ENCODE data around the gene XPNPEP1. TPM values are rescaled to one million over a fixed set of nuclear protein-coding genes. Genes with fewer than 3 reads are reported as not detected.

Gene XPNPEP1
- total RNA-seq, 1 donor: 180 TPM

GRCh38 chr10:109821672-109822071 is 101.6 kb downstream of the XPNPEP1 start:
- no peak for DNase-seq (ENCODE audit: low read depth in 2 of 3, low spot score in 2 of 3)

DNA sequence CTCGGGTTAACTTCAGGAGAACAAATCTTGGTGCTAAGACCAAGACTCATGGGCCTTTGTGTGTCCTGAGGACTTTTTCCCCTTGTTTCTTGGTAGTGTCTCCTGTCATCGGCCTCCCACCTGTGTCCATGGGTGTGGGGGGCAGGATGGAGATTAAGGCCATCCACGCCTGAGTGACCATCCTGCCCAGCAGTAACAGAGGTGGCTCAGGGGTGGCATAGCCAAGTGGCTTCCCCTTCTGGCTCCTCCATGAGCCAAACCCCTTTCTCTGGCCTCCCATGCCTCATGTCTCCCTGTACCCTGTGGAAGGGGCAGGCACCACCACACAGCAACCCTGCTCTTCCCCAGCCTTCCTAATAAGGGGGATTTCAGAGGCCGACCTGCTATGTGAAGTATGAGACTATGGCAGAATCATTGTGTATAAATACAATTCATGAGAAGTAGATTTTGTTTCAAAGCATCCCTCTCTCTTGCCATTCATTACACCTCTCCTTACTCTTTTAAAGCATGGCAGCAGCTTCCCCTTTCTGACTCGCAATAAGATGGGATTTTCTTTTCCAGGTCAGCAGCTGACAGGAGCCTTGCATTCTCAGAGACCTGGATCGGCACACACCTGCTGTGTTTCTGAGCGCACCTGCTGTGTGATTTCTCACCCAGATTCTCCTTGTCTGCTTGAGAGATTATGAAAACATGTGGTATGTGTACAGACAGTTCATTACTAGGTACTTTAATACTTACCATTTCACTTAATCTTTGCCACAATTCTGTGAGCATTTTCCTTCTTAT is 102.5 kb downstream of the XPNPEP1 start:
- DNase-seq (ENCODE audit: low read depth in 2 of 3, low spot score in 2 of 3): no peak

DNA sequence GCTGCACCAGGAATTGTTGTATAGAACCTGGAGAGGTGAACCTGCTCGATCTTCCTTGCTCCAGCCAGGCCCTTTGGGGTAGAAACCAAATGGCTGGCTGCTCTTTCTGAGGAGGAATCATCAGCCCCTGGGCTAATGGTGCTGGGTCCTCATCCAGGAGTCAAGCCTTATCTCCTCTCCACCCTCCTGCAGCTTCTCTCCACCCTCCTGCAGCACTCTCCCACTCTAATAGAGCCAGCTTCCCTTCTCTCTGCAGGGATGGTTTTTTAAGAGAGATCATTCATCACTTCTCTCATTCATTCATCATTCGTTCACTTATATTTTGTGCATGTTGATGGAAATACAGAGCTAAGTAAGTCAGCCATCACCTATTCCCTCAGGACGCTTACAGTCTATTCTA is 103.5 kb downstream of the XPNPEP1 start:
- DNase-seq (ENCODE audit: low read depth in 2 of 3, low spot score in 2 of 3): no peak

Small RNAs within 50 kb of the gene (small RNA-seq; reads per million reads assigned to genes)
- gene RNU4-5P: not detected

Other genes starting within 250 kb of the XPNPEP1 start
- 44.2 TPM for gene ADD3, start 84.5 kb upstream of the XPNPEP1 start, total RNA-seq